ENCODE measurements around the gene HOXC5. TPM values are rescaled to one million over a fixed set of nuclear protein-coding genes. Genes with fewer than 3 reads are reported as not detected.

HOXC5 gene
- total and polyA plus RNA-seq, 9 donors = 1.8 to 11.0 (median 2.9) TPM

DNA sequence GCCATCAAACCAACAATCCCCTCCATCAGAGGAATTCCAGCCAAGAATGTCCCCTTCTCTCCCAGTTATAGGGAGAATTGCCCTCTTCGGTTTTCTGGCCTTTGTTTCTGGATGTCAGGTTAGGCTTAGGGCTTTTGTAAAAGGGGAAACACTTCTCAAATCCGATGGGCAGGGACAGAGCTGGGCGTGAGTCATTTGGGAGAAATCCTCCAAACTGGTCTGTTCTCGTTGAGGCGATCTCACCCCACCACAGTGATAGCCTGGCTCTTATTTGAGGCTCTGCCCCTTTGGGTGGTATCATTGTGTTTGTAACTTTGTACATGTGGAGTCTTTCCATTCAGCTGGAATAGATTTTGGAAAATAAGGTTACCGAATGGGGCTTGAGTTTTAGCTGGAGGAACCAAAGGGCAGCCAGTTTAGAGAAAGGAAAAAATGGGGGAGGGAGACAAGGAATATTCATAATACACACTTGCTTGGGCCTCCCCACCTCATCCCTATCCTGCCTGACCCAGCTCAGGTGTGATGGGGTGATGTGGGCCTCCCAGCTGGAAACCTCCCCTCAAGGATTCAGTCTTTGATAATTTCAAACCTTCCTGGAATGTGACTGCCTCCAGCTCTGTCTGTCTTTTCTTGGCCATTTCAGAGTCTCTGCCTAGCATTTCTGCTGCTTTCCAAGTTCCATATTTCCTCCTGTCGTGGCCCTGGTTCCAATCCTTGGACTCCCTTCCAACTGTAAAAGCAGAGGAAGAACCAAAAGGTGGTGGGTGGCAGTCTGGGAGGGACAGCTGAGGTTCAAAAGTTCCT lies 28.3 kb downstream of the HOXC5 start:
- no peaks in the 10 kb centered on the region for H3K36me3 ChIP-seq
- intact Hi-C loops (cut with DNase I) = no loop called here
- WGBS, 3 donors = 69 to 84% (median 81%) methylated on average over 7 of the region's 7 CpGs
- H3K9me3 ChIP-seq = no peaks in the 10 kb centered on the region
- no peak for DNase-seq
- no peaks in the 10 kb centered on the region for H3K27me3 ChIP-seq
- H3K27ac ChIP-seq = no peak overlapping the region
- H3K4me1 ChIP-seq (ENCODE audit: insufficient read depth) = no peaks in the 10 kb centered on the region
- H3K4me3 ChIP-seq = no peak overlapping the region
- no peak for TF ChIP-seq EP300 (IDR thresholded peaks at IDR 0.05)
- TF ChIP-seq POLR2A (IDR thresholded peaks at IDR 0.05) = no peak
- TF ChIP-seq, protein P1, sequence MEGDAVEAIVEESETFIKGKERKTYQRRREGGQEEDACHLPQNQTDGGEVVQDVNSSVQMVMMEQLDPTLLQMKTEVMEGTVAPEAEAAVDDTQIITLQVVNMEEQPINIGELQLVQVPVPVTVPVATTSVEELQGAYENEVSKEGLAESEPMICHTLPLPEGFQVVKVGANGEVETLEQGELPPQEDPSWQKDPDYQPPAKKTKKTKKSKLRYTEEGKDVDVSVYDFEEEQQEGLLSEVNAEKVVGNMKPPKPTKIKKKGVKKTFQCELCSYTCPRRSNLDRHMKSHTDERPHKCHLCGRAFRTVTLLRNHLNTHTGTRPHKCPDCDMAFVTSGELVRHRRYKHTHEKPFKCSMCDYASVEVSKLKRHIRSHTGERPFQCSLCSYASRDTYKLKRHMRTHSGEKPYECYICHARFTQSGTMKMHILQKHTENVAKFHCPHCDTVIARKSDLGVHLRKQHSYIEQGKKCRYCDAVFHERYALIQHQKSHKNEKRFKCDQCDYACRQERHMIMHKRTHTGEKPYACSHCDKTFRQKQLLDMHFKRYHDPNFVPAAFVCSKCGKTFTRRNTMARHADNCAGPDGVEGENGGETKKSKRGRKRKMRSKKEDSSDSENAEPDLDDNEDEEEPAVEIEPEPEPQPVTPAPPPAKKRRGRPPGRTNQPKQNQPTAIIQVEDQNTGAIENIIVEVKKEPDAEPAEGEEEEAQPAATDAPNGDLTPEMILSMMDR (IDR thresholded peaks at IDR 0.05) = no peak

DNA sequence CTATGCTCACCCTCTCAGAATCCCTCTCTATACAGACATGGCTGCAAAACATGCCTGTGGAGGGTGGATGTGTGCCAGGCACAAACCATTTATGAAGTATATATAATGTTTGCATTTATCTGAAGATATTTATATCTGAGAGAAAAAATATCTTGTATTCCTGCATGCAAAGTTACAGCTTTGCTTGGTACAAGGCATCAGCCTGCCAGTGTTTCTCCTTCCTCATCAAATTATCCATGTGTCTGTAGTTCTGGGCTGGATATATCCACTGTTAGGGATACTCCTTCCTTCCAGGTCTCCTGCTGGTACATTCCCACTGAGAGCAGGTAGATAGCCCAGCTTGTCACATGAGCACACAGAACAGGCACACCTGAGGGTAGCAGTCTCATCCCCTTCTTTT lies 32.8 kb downstream of the HOXC5 start:
- no peaks in the 10 kb centered on the region for H3K4me1 ChIP-seq (ENCODE audit: insufficient read depth)
- intact Hi-C loops (cut with DNase I) = no loop called here
- H3K9me3 ChIP-seq = no peaks in the 10 kb centered on the region
- DNase-seq = no peak
- H3K4me3 ChIP-seq = no peak overlapping the region
- TF ChIP-seq, protein P1 (IDR thresholded peaks at IDR 0.05) = no peak
- no peak for TF ChIP-seq POLR2A (IDR thresholded peaks at IDR 0.05)
- TF ChIP-seq EP300 (IDR thresholded peaks at IDR 0.05) = no peak
- no peaks in the 10 kb centered on the region for H3K36me3 ChIP-seq
- no peaks in the 10 kb centered on the region for H3K27me3 ChIP-seq
- H3K27ac ChIP-seq = no peak overlapping the region

DNA sequence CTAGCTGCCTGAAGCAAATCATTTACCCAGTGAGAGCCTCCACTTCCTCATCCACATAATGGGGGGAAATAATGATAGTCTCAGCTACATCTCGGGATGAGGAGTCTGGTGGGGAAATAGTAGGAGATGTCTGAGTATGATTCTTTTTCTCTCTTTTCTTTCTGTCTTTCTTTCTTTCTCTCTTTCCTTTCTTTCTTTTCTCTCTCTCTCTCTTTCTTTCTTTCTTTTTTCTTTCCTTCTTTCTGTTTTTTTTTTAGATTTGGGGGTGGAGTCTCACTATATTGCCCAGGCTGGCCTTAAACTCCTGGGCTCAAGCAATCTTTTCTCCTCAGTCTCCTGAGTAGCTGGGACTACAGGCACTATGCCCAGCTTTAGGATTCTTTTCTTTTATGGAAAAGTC lies 33.6 kb downstream of the HOXC5 start:
- no peak overlapping the region for H3K27ac ChIP-seq
- H3K9me3 ChIP-seq = no peaks in the 10 kb centered on the region
- intact Hi-C loops (cut with DNase I) = no loop called here
- TF ChIP-seq, protein P1 (IDR thresholded peaks at IDR 0.05) = no peak
- no peak for TF ChIP-seq POLR2A (IDR thresholded peaks at IDR 0.05)
- TF ChIP-seq EP300 (IDR thresholded peaks at IDR 0.05) = no peak
- H3K4me1 ChIP-seq (ENCODE audit: insufficient read depth) = no peaks in the 10 kb centered on the region
- H3K36me3 ChIP-seq = no peaks in the 10 kb centered on the region
- 87 to 100% (median 94%) methylated on average over 1 of the region's 1 CpG for WGBS, 3 donors
- no peak for DNase-seq
- no peaks in the 10 kb centered on the region for H3K27me3 ChIP-seq
- no peak overlapping the region for H3K4me3 ChIP-seq

DNA sequence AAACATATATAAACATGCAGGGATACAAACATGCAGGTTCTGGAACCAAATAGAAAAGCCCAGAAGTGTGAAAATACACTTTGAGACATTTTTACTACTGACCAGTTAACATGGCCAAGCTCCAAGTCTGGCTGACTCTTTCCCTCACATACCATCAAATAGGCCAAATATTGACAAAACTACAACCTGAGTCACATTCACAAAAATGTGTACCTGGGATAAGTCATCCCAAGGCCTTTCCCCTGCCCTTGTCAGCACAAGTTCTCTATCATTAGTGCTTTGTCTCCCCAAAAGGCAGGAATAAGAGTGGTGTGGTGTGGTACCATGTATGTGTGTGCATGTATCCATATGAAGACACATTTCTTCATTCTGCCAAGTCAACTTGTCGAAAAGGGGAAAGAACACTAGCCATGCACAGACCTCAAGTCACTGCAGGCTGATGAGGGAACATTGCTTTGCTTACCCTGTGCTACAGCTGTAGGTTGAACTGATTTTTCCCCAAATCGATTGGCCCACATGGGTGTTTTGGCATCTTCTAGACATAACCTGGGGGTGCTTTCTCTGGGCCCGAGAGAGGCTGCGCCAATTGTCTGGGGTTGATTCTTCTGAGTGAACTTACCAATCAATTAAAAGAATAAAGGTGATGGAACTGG lies 35.7 kb downstream of the HOXC5 start:
- H3K27me3 ChIP-seq = no peaks in the 10 kb centered on the region
- DNase-seq = no peak
- no peaks in the 10 kb centered on the region for H3K4me1 ChIP-seq (ENCODE audit: insufficient read depth)
- H3K9me3 ChIP-seq = no peaks in the 10 kb centered on the region
- H3K27ac ChIP-seq = no peak overlapping the region
- no peak overlapping the region for H3K4me3 ChIP-seq
- intact Hi-C loops (cut with DNase I) = no loop called here
- WGBS, 3 donors = 87 to 91% (median 90%) methylated on average over 4 of the region's 4 CpGs
- no peak for TF ChIP-seq POLR2A (IDR thresholded peaks at IDR 0.05)
- TF ChIP-seq EP300 (IDR thresholded peaks at IDR 0.05) = no peak
- TF ChIP-seq, protein P1 (IDR thresholded peaks at IDR 0.05) = no peak
- H3K36me3 ChIP-seq = no peaks in the 10 kb centered on the region
